A549 (cell line): Measurements from ENCODE around the gene DISP3.

Experiments
- BCL3 ChIP-seq: fragments of >200 bp; sonication (Bioruptor Twin); formaldehyde crosslinking; IDR thresholded peaks from 3 replicates; pipeline ENCODE4 v1.6.1; 2016
- CTCF ChIP-seq: fragments of >200 bp; sonication (Bioruptor Twin); formaldehyde crosslinking; IDR thresholded peaks from 3 replicates; pipeline ENCODE4 v1.5.1; 2016
- ELK1 ChIP-seq: fragments of 150-350 bp; IDR thresholded peaks from 2 replicates; pipeline ENCODE4 v1.6.1; 2014; ENCODE audit warnings: low read depth, mild to moderate bottlenecking, low read length
- ESRRA ChIP-seq: fragments of 150-350 bp; IDR thresholded peaks from 2 replicates; pipeline ENCODE4 v1.6.1; 2014; ENCODE audit warnings: mild to moderate bottlenecking, low read length, borderline replicate concordance
- HDAC2 ChIP-seq: fragments of 200-600 bp; sonication (generic); IDR thresholded peaks from 2 replicates; pipeline ENCODE4 v1.6.1; 2016
- TF ChIP-seq, protein P1 (sequence below): fragments of >200 bp; sonication (Bioruptor Twin); formaldehyde crosslinking; IDR thresholded peaks from 2 replicates; pipeline ENCODE4 v1.6.1; 2016

- TF ChIP-seq ESRRA (no peak), CTCF (no peak), HDAC2 (no peak), ELK1 (no peak), BCL3 (no peak)
- TF ChIP-seq, protein P1, sequence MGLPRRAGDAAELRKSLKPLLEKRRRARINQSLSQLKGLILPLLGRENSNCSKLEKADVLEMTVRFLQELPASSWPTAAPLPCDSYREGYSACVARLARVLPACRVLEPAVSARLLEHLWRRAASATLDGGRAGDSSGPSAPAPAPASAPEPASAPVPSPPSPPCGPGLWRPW = no peak
Measured at GRCh38 chr1:11576109-11576875, 97.3 kb downstream of the DISP3 start.
